ENCODE results near the gene ASPSCR1. TPM values are rescaled to one million over a fixed set of nuclear protein-coding genes. Genes with fewer than 3 reads are reported as not detected.

ASPSCR1 gene
- total RNA-seq, 1 experiment from 2014 or later = 37.7 TPM

DNA sequence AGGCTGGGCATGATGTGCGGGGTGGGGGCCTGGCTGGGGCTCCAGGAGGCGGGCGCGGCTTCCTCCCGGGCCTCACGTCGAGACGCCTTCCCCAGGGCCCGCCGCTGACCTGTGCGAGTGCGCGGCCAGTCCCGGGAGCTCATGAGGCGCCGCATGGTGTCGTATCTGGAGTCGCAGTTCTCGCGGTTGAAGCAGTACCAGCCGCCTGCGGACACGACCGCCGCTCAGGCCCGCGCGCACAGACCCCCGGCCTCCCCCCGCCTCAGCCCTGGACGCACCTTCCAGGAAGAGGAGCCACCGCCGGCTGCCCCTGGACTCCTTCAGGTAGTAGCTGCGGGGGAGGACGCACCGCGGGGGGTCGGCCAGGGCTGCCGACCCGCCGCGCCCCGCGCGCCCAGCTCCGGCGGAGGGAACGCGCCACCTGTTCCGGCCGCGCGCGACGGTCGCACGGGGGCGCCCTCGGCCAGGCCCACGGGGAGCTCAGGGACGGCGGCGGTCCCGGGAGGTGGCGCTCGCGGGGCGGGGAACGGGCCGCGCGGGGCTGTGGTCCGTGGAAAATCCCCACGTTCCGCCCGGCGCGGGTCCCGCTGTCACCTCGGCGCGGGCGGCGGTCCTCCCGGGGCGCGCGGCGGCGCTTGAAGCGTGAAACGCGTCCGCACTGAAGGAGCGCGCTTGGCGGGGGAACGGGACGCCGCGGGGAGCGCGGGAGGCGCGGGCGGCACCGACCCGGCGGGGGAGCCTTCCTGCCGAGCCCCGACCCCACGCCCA is 17.9 kb upstream of the ASPSCR1 start:
- Mint-ChIP-seq H3K4me3 (ENCODE audit: low read depth, unreplicated experiment) (peak overlapping the region; percentile 24), H3K27me3 (ENCODE audit: unreplicated experiment) (peaks cover 56% of the 10 kb centered on the region), H3K36me3 (ENCODE audit: insufficient read depth, unreplicated experiment) (peaks cover 6% of the 10 kb centered on the region)

DNA sequence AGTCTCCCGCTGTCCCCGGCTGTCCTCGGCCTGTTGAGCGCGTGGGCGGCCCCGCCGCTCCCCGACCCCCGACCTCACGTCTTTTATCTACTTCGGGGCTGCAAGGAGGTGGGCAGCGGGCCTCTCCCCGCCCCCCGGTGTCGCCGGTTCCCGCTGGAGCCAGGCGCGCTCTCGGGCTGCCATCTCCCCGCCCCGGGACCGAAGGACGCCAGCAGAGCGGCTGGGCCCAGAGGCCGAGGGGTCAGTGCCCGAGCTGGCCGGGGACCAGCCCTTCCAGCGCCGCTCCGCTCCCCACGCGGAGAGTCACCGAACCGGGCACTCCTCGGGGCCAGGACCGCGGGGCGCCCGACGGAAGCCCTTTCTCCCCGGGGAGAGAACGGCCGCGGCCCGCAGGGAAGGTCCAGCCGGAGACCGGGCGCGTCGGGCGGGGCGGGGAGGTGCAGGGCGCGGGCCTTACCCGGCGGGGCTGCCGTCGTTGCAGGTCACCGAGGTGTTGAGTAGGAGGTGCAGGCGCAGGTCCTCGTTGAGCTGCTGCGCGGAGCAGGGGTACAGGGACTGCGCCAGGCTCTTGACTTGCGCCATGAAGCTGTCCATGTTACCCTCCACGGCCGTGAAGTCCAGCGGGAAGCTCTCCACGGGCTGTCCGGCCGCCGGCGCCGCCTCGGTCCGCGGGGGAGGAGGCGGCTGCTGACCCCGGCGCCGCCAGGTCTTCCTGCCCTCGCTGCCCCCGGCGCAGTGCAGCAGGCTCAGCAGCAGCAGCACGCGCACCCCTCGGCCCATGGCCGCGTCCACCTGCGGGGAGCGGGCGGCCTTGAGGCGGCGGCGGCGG is 17.1 kb upstream of the ASPSCR1 start:
- Mint-ChIP-seq H3K36me3 (ENCODE audit: insufficient read depth, unreplicated experiment) (peaks cover 6% of the 10 kb centered on the region), H3K4me3 (ENCODE audit: low read depth, unreplicated experiment) (no peak overlapping the region), H3K4me1 (ENCODE audit: low read depth, unreplicated experiment) (no peaks in the 10 kb centered on the region), H3K9me3 (ENCODE audit: low read depth, unreplicated experiment) (no peaks in the 10 kb centered on the region), H3K27me3 (ENCODE audit: unreplicated experiment) (peaks cover 64% of the 10 kb centered on the region), H3K27ac (ENCODE audit: unreplicated experiment) (no peak overlapping the region)
- TF ChIP-seq, protein P1, sequence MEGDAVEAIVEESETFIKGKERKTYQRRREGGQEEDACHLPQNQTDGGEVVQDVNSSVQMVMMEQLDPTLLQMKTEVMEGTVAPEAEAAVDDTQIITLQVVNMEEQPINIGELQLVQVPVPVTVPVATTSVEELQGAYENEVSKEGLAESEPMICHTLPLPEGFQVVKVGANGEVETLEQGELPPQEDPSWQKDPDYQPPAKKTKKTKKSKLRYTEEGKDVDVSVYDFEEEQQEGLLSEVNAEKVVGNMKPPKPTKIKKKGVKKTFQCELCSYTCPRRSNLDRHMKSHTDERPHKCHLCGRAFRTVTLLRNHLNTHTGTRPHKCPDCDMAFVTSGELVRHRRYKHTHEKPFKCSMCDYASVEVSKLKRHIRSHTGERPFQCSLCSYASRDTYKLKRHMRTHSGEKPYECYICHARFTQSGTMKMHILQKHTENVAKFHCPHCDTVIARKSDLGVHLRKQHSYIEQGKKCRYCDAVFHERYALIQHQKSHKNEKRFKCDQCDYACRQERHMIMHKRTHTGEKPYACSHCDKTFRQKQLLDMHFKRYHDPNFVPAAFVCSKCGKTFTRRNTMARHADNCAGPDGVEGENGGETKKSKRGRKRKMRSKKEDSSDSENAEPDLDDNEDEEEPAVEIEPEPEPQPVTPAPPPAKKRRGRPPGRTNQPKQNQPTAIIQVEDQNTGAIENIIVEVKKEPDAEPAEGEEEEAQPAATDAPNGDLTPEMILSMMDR (IDR thresholded peaks at IDR 0.05; ENCODE audit: unreplicated experiment) = no peak
- no TSS peak for BruUV-seq (replicated peaks)
- intact Hi-C loops (cut with micrococcal nuclease; ENCODE audit: unreplicated experiment) = loop anchor here (2.0 kb wide), 1 partner anchor 60 kb away; no protein-coding TSS in a partner anchor
- CTCF ChIA-PET = interaction anchor here (0.6 to 2.3 kb wide), 6 partner anchors 16 to 138 kb away, joined by 3 to 45 read pairs (median 4); partner anchors contain the start of genes CENPX, DCXR, FASN and LRRC45
- no peak for DNase-seq

More for the DNA sequence above, 17.9 kb upstream of the ASPSCR1 start:
- Mint-ChIP-seq H3K4me1 (ENCODE audit: low read depth, unreplicated experiment) (no peaks in the 10 kb centered on the region), H3K27ac (ENCODE audit: unreplicated experiment) (no peak overlapping the region), H3K9me3 (ENCODE audit: low read depth, unreplicated experiment) (no peaks in the 10 kb centered on the region)
- TF ChIP-seq, protein P1 (IDR thresholded peaks at IDR 0.05; ENCODE audit: unreplicated experiment) = peak; percentile 80
- CTCF ChIA-PET = interaction anchor here (0.6 to 2.3 kb wide), 7 partner anchors 15 to 139 kb away, joined by 3 to 45 read pairs (median 5); partner anchors contain the start of genes CENPX, DCXR, FASN and LRRC45
- intact Hi-C loops (cut with micrococcal nuclease; ENCODE audit: unreplicated experiment) = loop anchor here (2.0 kb wide), 1 partner anchor 61 kb away; no protein-coding TSS in a partner anchor
- no TSS peak for BruUV-seq (replicated peaks)
- DNase-seq = peak; percentile 76

DNA sequence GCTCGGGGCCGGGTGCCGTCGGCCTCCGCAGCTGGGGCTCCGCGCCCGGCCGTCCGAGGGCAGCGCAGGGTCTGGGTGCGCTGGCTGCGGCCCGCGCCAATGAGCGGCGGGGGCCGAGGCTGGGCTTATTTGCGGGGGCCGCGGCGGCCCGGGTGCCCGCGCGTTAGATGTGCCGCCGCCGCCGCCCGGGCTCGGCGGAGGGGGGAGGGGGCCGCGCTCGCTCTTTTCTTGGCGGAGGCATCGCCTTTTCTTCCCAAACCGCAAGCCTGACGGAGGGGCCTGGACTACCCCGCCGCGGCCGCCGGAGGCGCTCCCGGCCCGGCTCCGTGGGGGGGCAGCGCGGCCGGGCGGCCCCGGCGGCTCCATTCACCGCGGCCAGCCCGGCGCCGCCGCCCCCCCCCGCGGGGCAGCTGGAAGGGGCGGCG is 16.3 kb upstream of the ASPSCR1 start, which contains the start of gene NOTUM:
Gene NOTUM (minus strand): TSS at position 101 of the 425 bp plus-strand sequence. CDS start 278 bp downstream, outside the sequence.
- no peak for DNase-seq
- H3K27me3 Mint-ChIP-seq (ENCODE audit: unreplicated experiment) = peaks cover 72% of the 10 kb centered on the region
- H3K4me3 Mint-ChIP-seq (ENCODE audit: low read depth, unreplicated experiment) = peak within 1 kb of the TSS; percentile 32
- peaks cover 6% of the 10 kb centered on the region for H3K36me3 Mint-ChIP-seq (ENCODE audit: insufficient read depth, unreplicated experiment)
- no TSS peak for BruUV-seq (replicated peaks)
- no peak within 1 kb of the TSS for H3K27ac Mint-ChIP-seq (ENCODE audit: unreplicated experiment)
- TF ChIP-seq, protein P1 (IDR thresholded peaks at IDR 0.05; ENCODE audit: unreplicated experiment) = no peak
- no peaks in the 10 kb centered on the region for H3K4me1 Mint-ChIP-seq (ENCODE audit: low read depth, unreplicated experiment)
- no peaks in the 10 kb centered on the region for H3K9me3 Mint-ChIP-seq (ENCODE audit: low read depth, unreplicated experiment)
- intact Hi-C loops (cut with micrococcal nuclease; ENCODE audit: unreplicated experiment) = loop anchor here (2.0 kb wide), 1 partner anchor 60 kb away; no protein-coding TSS in a partner anchor
- CTCF ChIA-PET = interaction anchor here (2.3 kb wide), 1 partner anchor 61 kb away, joined by 45 read pairs; the partner anchor contains the start of genes CENPX and LRRC45

Measured in Calu3 (cell line).